ENCODE measurements around the gene ANTXR2. TPM values are rescaled to one million over a fixed set of nuclear protein-coding genes. Genes with fewer than 3 reads are reported as not detected.

ANTXR2 gene
- total and polyA plus RNA-seq, 2 of the 8 experiments (the other 6 are each of a cell fraction or from before 2014, with no cell fraction given), result 1.1 to 7.5 TPM

GRCh38 chr4:80101071-80101791 lies 28.2 kb upstream of the ANTXR2 start:
- CTCF ChIA-PET (ENCODE audit: partially characterized antibody), result no interaction called here
- no peak overlapping the region for H3K4me2 ChIP-seq (ENCODE audit: insufficient read depth in 1 of 2, low read depth in 2 of 2, low read length in 2 of 2)
- no peak overlapping the region for H3K27ac ChIP-seq (ENCODE audit: low read depth, low read length)
- no peak overlapping the region for H2BK12ac ChIP-seq (ENCODE audit: low read depth, low read length)
- FAIRE-seq, result no peak
- H3K79me2 ChIP-seq (ENCODE audit: control insufficient read depth in 1 of 2, insufficient read depth in 2 of 2, low read length in 2 of 2), result no peaks in the 10 kb centered on the region
- no peaks in the 10 kb centered on the region for H3K9me3 ChIP-seq (ENCODE audit: insufficient read depth in 2 of 2, low read depth in 1 of 2, low read length in 1 of 2)
- H3K4me3 ChIP-seq (ENCODE audit: extremely low read depth in 1 of 4, insufficient read depth in 2 of 4, low read depth in 3 of 4, low read length in 4 of 4), result no peak overlapping the region
- no peak overlapping the region for H2AFZ ChIP-seq (ENCODE audit: low read length)
- no peaks in the 10 kb centered on the region for H3K4me1 ChIP-seq (replicated peaks in 1 of 4; ENCODE audit: control insufficient read depth in 3 of 4, insufficient read depth in 4 of 4, low read length in 3 of 4)
- no peak overlapping the region for H3K56ac ChIP-seq (replicated peaks; ENCODE audit: insufficient read length, low read depth, low read length)
- H2BK15ac ChIP-seq (ENCODE audit: low read length), result no peak overlapping the region
- no peak overlapping the region for H3K4ac ChIP-seq (replicated peaks; ENCODE audit: insufficient read length, low read depth, low read length)
- H4K20me1 ChIP-seq (replicated peaks in 1 of 2; ENCODE audit: control insufficient read depth in 1 of 2, insufficient read depth in 2 of 2, low read length in 2 of 2), result no peaks in the 10 kb centered on the region
- no peak overlapping the region for H2BK20ac ChIP-seq (ENCODE audit: low read length)
- WGBS, 2 experiments (ENCODE audit: extremely low coverage in 1 of 2, insufficient coverage in 1 of 2, insufficient read length in 1 of 2, insufficient replicate concordance in 2 of 2, low coverage in 1 of 2, low lambda C conversion rate in 2 of 2, missing lambda C conversion rate in 1 of 2), result 78% methylated on average over 5 of the region's 5 CpGs; no CpG with 5 or more reads in 1 of the 2 experiments
- H4K8ac ChIP-seq (ENCODE audit: extremely low read depth, insufficient read depth, low read length), result no peak overlapping the region
- no peak overlapping the region for H3K18ac ChIP-seq (ENCODE audit: extremely low read depth, low read length)
- no peak overlapping the region for H2BK5ac ChIP-seq (ENCODE audit: low read depth, low read length)
- POLR2A ChIA-PET (ENCODE audit: partially characterized antibody), result no interaction called here
- no peak overlapping the region for H4K5ac ChIP-seq (ENCODE audit: insufficient read length, low read depth, low read length)
- H3K23ac ChIP-seq (ENCODE audit: insufficient read length), result no peak overlapping the region
- TF ChIP-seq TEAD4 (IDR thresholded peaks at IDR 0.05; ENCODE audit: low read depth, low read length) (no peak), CHD2 (IDR thresholded peaks at IDR 0.05; ENCODE audit: low read length) (no peak)
- H3K23me2 ChIP-seq (ENCODE audit: low read depth, low read length), result no peaks in the 10 kb centered on the region
- H3K14ac ChIP-seq (ENCODE audit: insufficient read length), result no peak overlapping the region
- H3K79me1 ChIP-seq (ENCODE audit: low read depth, low read length), result no peaks in the 10 kb centered on the region
- no peak overlapping the region for H2BK120ac ChIP-seq (replicated peaks; ENCODE audit: low read depth, low read length)
- no peak overlapping the region for H4K91ac ChIP-seq (replicated peaks; ENCODE audit: insufficient read length, low read length)
- H3K9ac ChIP-seq (replicated peaks in 1 of 4; ENCODE audit: extremely low read depth in 1 of 4, low read depth in 3 of 4, low read length in 3 of 4), result no peak overlapping the region
- no peaks in the 10 kb centered on the region for H3K36me3 ChIP-seq (ENCODE audit: control insufficient read depth in 2 of 4, insufficient read depth in 4 of 4, low read length in 3 of 4)
- H3K27me3 ChIP-seq (replicated peaks in 1 of 4; ENCODE audit: control insufficient read depth in 3 of 4, extremely low read depth in 1 of 4, insufficient read depth in 3 of 4, low read length in 3 of 4), result no peaks in the 10 kb centered on the region
- no peak for DNase-seq (ENCODE audit: low read depth in 1 of 2, low spot score in 2 of 2)
- H2AK5ac ChIP-seq (ENCODE audit: low read depth, low read length), result no peak overlapping the region

All from H1 (cell line).